ENCODE data around the gene BRD3OS. TPM values are rescaled to one million over a fixed set of nuclear protein-coding genes. Genes with fewer than 3 reads are reported as not detected.

BRD3OS gene
- total and polyA plus RNA-seq, 2 experiments from 2014 or later, result 9.2 to 16.0 TPM

DNA sequence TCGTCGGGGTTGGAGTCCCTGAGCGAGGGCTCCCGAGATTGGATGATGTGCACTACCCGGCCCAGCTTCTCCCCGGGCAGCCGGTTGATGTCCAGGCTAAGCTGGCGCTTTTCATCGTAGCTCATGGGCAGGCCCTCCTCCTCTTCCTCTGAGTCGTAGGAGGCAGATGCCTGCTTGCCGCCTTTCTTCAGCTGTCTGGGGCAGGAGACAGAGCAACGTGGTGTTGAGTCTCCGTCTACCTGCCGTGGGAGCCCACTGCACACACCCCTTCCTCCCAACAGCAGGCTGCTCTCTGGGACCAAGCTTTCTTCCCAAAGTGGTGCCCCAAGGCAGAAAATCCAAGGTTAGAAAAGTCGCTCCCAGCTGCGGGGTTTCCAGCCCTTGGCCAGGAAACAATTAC lies 10.8 kb downstream of the BRD3OS start:
- Mint-ChIP-seq H3K4me3 (no peak overlapping the region), H3K9me3 (no peaks in the 10 kb centered on the region), H3K27ac (no peak overlapping the region), H3K4me1 (no peaks in the 10 kb centered on the region), H3K27me3 (ENCODE audit: insufficient read depth, low read depth, poor library complexity) (peaks cover 10% of the 10 kb centered on the region), H3K36me3 (ENCODE audit: low read depth) (peaks cover 74% of the 10 kb centered on the region)
- Histone ChIP-seq H3K4me2 (no peak overlapping the region), H2AFZ (no peak overlapping the region), H3F3A (replicated peaks; ENCODE audit: low read depth) (0 out of 2 replicates have a peak, but pooled peaks cover 5% of the 10 kb centered on the region), H3K4me1 (ENCODE audit: insufficient read depth) (no peaks in the 10 kb centered on the region), H3K27me3 (ENCODE audit: insufficient read depth) (no peaks in the 10 kb centered on the region), H4K20me1 (replicated peaks; ENCODE audit: insufficient read depth) (peaks cover 7% of the 10 kb centered on the region; the same call in 1 of the 2 replicates), H3K36me3 (ENCODE audit: insufficient read depth) (peaks cover 40% of the 10 kb centered on the region; the same call in 1 of the 2 replicates), H3K9me2 (ENCODE audit: insufficient read depth) (no peaks in the 10 kb centered on the region), H3K4me3 (no peak overlapping the region), H3K79me2 (replicated peaks; ENCODE audit: insufficient read depth) (peaks cover 6% of the 10 kb centered on the region; the same call in 1 of the 2 replicates), H3K27ac (ENCODE audit: low read depth) (no peak overlapping the region)
- no peak for ATAC-seq
- DNase-seq (ENCODE audit: low spot score), result no peak
- TF ChIP-seq, protein P1, sequence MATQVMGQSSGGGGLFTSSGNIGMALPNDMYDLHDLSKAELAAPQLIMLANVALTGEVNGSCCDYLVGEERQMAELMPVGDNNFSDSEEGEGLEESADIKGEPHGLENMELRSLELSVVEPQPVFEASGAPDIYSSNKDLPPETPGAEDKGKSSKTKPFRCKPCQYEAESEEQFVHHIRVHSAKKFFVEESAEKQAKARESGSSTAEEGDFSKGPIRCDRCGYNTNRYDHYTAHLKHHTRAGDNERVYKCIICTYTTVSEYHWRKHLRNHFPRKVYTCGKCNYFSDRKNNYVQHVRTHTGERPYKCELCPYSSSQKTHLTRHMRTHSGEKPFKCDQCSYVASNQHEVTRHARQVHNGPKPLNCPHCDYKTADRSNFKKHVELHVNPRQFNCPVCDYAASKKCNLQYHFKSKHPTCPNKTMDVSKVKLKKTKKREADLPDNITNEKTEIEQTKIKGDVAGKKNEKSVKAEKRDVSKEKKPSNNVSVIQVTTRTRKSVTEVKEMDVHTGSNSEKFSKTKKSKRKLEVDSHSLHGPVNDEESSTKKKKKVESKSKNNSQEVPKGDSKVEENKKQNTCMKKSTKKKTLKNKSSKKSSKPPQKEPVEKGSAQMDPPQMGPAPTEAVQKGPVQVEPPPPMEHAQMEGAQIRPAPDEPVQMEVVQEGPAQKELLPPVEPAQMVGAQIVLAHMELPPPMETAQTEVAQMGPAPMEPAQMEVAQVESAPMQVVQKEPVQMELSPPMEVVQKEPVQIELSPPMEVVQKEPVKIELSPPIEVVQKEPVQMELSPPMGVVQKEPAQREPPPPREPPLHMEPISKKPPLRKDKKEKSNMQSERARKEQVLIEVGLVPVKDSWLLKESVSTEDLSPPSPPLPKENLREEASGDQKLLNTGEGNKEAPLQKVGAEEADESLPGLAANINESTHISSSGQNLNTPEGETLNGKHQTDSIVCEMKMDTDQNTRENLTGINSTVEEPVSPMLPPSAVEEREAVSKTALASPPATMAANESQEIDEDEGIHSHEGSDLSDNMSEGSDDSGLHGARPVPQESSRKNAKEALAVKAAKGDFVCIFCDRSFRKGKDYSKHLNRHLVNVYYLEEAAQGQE (IDR thresholded peaks at IDR 0.05; ENCODE audit: unreplicated experiment), result no peak
- TF ChIP-seq, protein P2, sequence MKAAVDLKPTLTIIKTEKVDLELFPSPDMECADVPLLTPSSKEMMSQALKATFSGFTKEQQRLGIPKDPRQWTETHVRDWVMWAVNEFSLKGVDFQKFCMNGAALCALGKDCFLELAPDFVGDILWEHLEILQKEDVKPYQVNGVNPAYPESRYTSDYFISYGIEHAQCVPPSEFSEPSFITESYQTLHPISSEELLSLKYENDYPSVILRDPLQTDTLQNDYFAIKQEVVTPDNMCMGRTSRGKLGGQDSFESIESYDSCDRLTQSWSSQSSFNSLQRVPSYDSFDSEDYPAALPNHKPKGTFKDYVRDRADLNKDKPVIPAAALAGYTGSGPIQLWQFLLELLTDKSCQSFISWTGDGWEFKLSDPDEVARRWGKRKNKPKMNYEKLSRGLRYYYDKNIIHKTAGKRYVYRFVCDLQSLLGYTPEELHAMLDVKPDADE (IDR thresholded peaks at IDR 0.05), result no peak
- TF ChIP-seq EZH2phosphoT487 (IDR thresholded peaks at IDR 0.05; ENCODE audit: unreplicated experiment), result no peak

DNA sequence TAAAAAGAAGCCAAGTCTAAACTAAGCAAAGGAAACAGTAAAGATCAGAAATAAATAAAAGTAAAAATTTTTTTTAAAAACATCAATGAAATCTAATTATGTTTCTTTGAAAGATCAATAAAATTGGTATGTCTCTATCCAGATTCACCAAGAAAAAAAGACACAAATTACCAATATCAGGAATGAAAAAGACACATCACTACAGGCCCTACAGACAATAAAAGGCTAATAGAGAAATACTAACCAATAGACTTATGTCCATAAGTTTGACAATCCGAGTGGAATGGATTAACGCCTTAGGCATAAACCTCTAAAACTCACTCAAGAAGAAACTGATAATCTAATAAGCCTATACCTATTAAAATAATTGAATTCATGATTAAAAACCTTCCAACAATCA lies 12.4 kb downstream of the BRD3OS start:
- ATAC-seq, result no peak
- TF ChIP-seq EZH2 (IDR thresholded peaks at IDR 0.05; ENCODE audit: low read depth, unreplicated experiment) (no peak), EZH2phosphoT487 (IDR thresholded peaks at IDR 0.05; ENCODE audit: unreplicated experiment) (no peak), ZNF331 (CRISPR knock-in tag; IDR thresholded peaks at IDR 0.05; ENCODE audit: low read depth) (no peak), CTCF (conservative IDR thresholded peaks at IDR 0.05; ENCODE audit: low read depth in 2 of 2) (no peak)
- TF ChIP-seq, protein P3, sequence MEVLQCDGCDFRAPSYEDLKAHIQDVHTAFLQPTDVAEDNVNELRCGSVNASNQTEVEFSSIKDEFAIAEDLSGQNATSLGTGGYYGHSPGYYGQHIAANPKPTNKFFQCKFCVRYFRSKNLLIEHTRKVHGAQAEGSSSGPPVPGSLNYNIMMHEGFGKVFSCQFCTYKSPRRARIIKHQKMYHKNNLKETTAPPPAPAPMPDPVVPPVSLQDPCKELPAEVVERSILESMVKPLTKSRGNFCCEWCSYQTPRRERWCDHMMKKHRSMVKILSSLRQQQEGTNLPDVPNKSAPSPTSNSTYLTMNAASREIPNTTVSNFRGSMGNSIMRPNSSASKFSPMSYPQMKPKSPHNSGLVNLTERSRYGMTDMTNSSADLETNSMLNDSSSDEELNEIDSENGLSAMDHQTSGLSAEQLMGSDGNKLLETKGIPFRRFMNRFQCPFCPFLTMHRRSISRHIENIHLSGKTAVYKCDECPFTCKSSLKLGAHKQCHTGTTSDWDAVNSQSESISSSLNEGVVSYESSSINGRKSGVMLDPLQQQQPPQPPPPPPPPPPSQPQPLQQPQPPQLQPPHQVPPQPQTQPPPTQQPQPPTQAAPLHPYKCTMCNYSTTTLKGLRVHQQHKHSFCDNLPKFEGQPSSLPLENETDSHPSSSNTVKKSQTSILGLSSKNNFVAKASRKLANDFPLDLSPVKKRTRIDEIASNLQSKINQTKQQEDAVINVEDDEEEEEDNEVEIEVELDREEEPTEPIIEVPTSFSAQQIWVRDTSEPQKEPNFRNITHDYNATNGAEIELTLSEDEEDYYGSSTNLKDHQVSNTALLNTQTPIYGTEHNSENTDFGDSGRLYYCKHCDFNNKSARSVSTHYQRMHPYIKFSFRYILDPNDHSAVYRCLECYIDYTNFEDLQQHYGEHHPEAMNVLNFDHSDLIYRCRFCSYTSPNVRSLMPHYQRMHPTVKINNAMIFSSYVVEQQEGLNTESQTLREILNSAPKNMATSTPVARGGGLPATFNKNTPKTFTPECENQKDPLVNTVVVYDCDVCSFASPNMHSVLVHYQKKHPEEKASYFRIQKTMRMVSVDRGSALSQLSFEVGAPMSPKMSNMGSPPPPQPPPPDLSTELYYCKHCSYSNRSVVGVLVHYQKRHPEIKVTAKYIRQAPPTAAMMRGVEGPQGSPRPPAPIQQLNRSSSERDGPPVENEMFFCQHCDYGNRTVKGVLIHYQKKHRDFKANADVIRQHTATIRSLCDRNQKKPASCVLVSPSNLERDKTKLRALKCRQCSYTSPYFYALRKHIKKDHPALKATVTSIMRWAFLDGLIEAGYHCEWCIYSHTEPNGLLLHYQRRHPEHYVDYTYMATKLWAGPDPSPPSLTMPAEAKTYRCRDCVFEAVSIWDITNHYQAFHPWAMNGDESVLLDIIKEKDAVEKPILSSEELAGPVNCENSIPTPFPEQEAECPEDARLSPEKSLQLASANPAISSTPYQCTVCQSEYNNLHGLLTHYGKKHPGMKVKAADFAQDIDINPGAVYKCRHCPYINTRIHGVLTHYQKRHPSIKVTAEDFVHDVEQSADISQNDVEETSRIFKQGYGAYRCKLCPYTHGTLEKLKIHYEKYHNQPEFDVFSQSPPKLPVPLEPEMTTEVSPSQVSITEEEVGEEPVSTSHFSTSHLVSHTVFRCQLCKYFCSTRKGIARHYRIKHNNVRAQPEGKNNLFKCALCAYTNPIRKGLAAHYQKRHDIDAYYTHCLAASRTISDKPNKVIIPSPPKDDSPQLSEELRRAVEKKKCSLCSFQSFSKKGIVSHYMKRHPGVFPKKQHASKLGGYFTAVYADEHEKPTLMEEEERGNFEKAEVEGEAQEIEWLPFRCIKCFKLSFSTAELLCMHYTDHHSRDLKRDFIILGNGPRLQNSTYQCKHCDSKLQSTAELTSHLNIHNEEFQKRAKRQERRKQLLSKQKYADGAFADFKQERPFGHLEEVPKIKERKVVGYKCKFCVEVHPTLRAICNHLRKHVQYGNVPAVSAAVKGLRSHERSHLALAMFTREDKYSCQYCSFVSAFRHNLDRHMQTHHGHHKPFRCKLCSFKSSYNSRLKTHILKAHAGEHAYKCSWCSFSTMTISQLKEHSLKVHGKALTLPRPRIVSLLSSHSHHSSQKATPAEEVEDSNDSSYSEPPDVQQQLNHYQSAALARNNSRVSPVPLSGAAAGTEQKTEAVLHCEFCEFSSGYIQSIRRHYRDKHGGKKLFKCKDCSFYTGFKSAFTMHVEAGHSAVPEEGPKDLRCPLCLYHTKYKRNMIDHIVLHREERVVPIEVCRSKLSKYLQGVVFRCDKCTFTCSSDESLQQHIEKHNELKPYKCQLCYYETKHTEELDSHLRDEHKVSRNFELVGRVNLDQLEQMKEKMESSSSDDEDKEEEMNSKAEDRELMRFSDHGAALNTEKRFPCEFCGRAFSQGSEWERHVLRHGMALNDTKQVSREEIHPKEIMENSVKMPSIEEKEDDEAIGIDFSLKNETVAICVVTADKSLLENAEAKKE (CRISPR knock-in tag; IDR thresholded peaks at IDR 0.05), result no peak
- Mint-ChIP-seq H3K4me1 (no peaks in the 10 kb centered on the region), H3K27ac (no peak overlapping the region), H3K4me3 (no peak overlapping the region), H3K9me3 (no peaks in the 10 kb centered on the region), H3K36me3 (ENCODE audit: low read depth) (peaks cover 77% of the 10 kb centered on the region), H3K27me3 (ENCODE audit: insufficient read depth, low read depth, poor library complexity) (peaks cover 10% of the 10 kb centered on the region)
- no peak for DNase-seq (ENCODE audit: low spot score)
- Histone ChIP-seq H3K79me2 (replicated peaks; ENCODE audit: insufficient read depth) (peaks cover 6% of the 10 kb centered on the region; the same call in 1 of the 2 replicates), H3F3A (replicated peaks; ENCODE audit: low read depth) (0 out of 2 replicates have a peak, but pooled peaks cover 5% of the 10 kb centered on the region), H3K36me3 (ENCODE audit: insufficient read depth) (peaks cover 35% of the 10 kb centered on the region), H3K4me3 (no peak overlapping the region), H3K27ac (ENCODE audit: low read depth) (no peak overlapping the region), H3K27me3 (ENCODE audit: insufficient read depth) (no peaks in the 10 kb centered on the region), H3K9me2 (ENCODE audit: insufficient read depth) (no peaks in the 10 kb centered on the region), H3K4me2 (no peak overlapping the region), H3K4me1 (ENCODE audit: insufficient read depth) (no peaks in the 10 kb centered on the region), H2AFZ (no peak overlapping the region), H4K20me1 (replicated peaks; ENCODE audit: insufficient read depth) (peaks cover 7% of the 10 kb centered on the region; the same call in 1 of the 2 replicates)
